OCI-LY7 (cell line): ENCODE data around the gene KLHL17. TPM values are rescaled to one million over a fixed set of nuclear protein-coding genes. Genes with fewer than 3 reads are reported as not detected.

Source experiments
- BruUV-seq: library from RNA; stranded (reverse); fragments of 400-500 nt; replicated peaks from 2 replicates; lab custom pipeline; 2021; lab: Mats Ljungman, UMichigan
- CTCF ChIA-PET: fragments of 300-600 bp; sonication (Branson Sonifier 250); formaldehyde crosslinking; loops from one replicate; lab custom pipeline; 2022; ENCODE audit warnings: antibody characterized with exemption; ENCODE audit not compliant: unreplicated experiment; lab: Charles Lee
- POLR2A ChIA-PET: fragments of 300-600 bp; sonication (Branson Sonifier 250); formaldehyde crosslinking; loops from one replicate; lab custom pipeline; 2022; ENCODE audit warnings: antibody characterized with exemption; lab: Charles Lee
- DNase-seq: peaks from one replicate; pipeline ENCODE4 v3.0.0-alpha.2; 2015; ENCODE audit warnings: low spot score
- H2AFZ ChIP-seq: fragments of 200-600 bp; sonication (generic), shearing (Covaris generic); 2 replicates; pipeline ENCODE4 v1.6.1; 2014; ENCODE audit warnings: mild to moderate bottlenecking, antibody characterized with exemption, low read length, moderate library complexity
- H3K27ac ChIP-seq: fragments of 200-600 bp; sonication (generic); 2 replicates; pipeline ENCODE4 v1.5.1; 2014; ENCODE audit warnings: mixed run types, low read depth, mild to moderate bottlenecking, moderate library complexity, low read length, inconsistent platforms; ENCODE audit not compliant: poor library complexity, severe bottlenecking
- H3K36me3 ChIP-seq: fragments of 200-600 bp; sonication (generic); 2 replicates; pipeline ENCODE4 v1.6.1; 2014; ENCODE audit warnings: mild to moderate bottlenecking, antibody characterized with exemption, low read length, moderate library complexity, mixed read lengths; ENCODE audit not compliant: insufficient read depth
- H3K4me1 ChIP-seq: fragments of 200-600 bp; sonication (generic); 2 replicates; pipeline ENCODE4 v1.5.1; 2014; ENCODE audit warnings: mild to moderate bottlenecking, low read length; ENCODE audit not compliant: insufficient read depth, poor library complexity, severe bottlenecking
- H3K4me2 ChIP-seq: fragments of 200-600 bp; sonication (generic); 2 replicates; pipeline ENCODE4 v1.6.1; 2014; ENCODE audit warnings: mild to moderate bottlenecking, low read length
- H3K4me3 ChIP-seq: fragments of 200-600 bp; sonication (generic); 2 replicates; pipeline ENCODE4 v1.5.1; 2014; ENCODE audit warnings: mild to moderate bottlenecking, low read depth, low read length; ENCODE audit not compliant: poor library complexity, severe bottlenecking
- H3K79me2 ChIP-seq: fragments of 200-600 bp; sonication (generic); 2 replicates; pipeline ENCODE4 v1.6.1; 2016; ENCODE audit warnings: low read depth, mild to moderate bottlenecking, low read length, moderate library complexity, mixed read lengths; ENCODE audit not compliant: insufficient read depth
- H3K9me2 ChIP-seq: fragments of 200-600 bp; sonication (generic); 2 replicates; pipeline ENCODE4 v1.6.1; 2016; ENCODE audit warnings: mild to moderate bottlenecking, low read length, mixed read lengths; ENCODE audit not compliant: insufficient read depth
- H3K9me3 ChIP-seq: fragments of 200-600 bp; sonication (generic); 2 replicates; pipeline ENCODE4 v1.6.1; 2014; ENCODE audit warnings: mild to moderate bottlenecking, mixed run types, low read length, mixed read lengths
- H4K20me1 ChIP-seq: fragments of 200-600 bp; sonication (generic); 2 replicates; pipeline ENCODE4 v1.6.1; 2014; ENCODE audit warnings: mild to moderate bottlenecking, antibody characterized with exemption, low read length, moderate library complexity, mixed read lengths; ENCODE audit not compliant: insufficient read depth
- EZH2phosphoT487 ChIP-seq: fragments of 200-600 bp; sonication (generic); IDR thresholded peaks from 2 replicates; pipeline ENCODE4 v1.6.1; 2018; ENCODE audit warnings: low read depth, borderline replicate concordance, mild to moderate bottlenecking, mixed run types, antibody characterized with exemption, low read length, moderate library complexity, mixed read lengths
- intact Hi-C: fragments of 100-400 bp; cut with micrococcal nuclease; formaldehyde crosslinking; loops from one replicate; pipeline ENCODE4 v1.10.0; 2022; ENCODE audit not compliant: unreplicated experiment
- total RNA-seq, 2 experiments: library from RNA; depleted of rRNA in 1 of 2; stranded (reverse); fragments of >200 nt in 1 of 2; shearing (Covaris generic) in 1 of 2; gene quantifications; 2 replicates each; pipeline ENCODE4 v1.2.3, GENCODE V29; 2014 to 2022
- TF ChIP-seq, protein P1 (sequence below): fragments of 200-600 bp; sonication (generic); conservative IDR thresholded peaks from 2 replicates; pipeline ENCODE4 v1.5.1; 2014; ENCODE audit warnings: mild to moderate bottlenecking, antibody characterized with exemption, low read length, moderate library complexity, mixed read lengths

KLHL17 gene
- total RNA-seq, 2 experiments from 2014 or later, result 21.7 to 23.3 TPM

DNA sequence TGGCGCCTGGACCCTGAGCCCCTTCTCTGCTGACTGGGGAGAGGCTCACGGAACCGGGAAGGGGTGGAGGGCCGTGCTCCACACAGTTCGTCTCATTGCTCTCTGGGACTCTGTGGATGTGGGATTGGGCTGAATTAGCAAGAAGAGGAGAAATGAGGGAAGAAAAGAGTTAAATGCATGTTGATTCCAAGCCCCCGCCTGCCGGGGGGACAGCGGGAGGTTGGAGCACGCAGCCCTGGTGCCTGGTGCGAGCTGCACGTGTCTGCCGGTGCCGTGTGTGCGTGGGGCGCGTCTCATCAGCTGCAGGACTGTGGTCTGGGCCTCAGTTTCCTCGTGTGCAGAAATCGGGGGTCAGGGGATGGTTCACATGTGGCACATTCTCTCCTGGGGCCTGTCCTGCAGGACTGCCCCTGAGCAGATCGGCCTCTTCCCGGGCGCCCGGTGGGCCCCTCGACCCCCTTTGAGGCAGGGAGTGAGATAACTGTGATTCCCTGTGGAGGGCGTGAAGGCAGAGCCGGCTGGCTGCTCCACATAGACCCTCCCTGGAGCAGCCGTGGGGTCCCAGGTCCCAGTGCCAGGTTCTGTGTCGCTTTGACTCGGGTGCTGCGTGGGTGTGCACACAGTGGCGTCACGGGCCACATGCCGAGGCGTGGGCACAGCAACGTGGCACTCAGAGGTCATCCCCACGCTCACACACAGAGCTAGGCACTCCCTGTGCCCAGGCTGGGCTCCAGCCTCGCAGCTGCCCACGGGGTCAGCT, 25.2 kb upstream of the KLHL17 start:
- ChIA-PET POLR2A (no interaction called here), CTCF (no interaction called here)
- intact Hi-C loops, result loop anchor here (5.0 kb wide), 1 partner anchor 33 kb away; no protein-coding TSS in a partner anchor
- Histone ChIP-seq H3K4me1 (no peaks in the 10 kb centered on the region), H2AFZ (no peak overlapping the region), H3K4me2 (no peak overlapping the region), H3K27ac (no peak overlapping the region), H4K20me1 (no peaks in the 10 kb centered on the region; the same call in 1 of the 2 replicates), H3K9me3 (no peaks in the 10 kb centered on the region), H3K9me2 (no peaks in the 10 kb centered on the region), H3K36me3 (no peaks in the 10 kb centered on the region), H3K79me2 (no peaks in the 10 kb centered on the region), H3K4me3 (no peak overlapping the region)
- TF ChIP-seq EZH2phosphoT487, result no peak
- TF ChIP-seq, protein P1, sequence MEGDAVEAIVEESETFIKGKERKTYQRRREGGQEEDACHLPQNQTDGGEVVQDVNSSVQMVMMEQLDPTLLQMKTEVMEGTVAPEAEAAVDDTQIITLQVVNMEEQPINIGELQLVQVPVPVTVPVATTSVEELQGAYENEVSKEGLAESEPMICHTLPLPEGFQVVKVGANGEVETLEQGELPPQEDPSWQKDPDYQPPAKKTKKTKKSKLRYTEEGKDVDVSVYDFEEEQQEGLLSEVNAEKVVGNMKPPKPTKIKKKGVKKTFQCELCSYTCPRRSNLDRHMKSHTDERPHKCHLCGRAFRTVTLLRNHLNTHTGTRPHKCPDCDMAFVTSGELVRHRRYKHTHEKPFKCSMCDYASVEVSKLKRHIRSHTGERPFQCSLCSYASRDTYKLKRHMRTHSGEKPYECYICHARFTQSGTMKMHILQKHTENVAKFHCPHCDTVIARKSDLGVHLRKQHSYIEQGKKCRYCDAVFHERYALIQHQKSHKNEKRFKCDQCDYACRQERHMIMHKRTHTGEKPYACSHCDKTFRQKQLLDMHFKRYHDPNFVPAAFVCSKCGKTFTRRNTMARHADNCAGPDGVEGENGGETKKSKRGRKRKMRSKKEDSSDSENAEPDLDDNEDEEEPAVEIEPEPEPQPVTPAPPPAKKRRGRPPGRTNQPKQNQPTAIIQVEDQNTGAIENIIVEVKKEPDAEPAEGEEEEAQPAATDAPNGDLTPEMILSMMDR, result no peak
- no TSS peak for BruUV-seq
- DNase-seq, result no peak

- POLR2A ChIA-PET, result no interaction called here
- no peak for DNase-seq
- Histone ChIP-seq H3K27ac (no peak overlapping the region), H3K9me3 (no peaks in the 10 kb centered on the region), H3K4me1 (peaks cover 5% of the 10 kb centered on the region), H3K36me3 (no peaks in the 10 kb centered on the region), H2AFZ (no peak overlapping the region), H3K4me3 (no peak overlapping the region), H4K20me1 (no peaks in the 10 kb centered on the region; the same call in 1 of the 2 replicates), H3K4me2 (no peak overlapping the region), H3K9me2 (no peaks in the 10 kb centered on the region), H3K79me2 (no peaks in the 10 kb centered on the region)
- CTCF ChIA-PET, result no interaction called here
- TF ChIP-seq EZH2phosphoT487, result no peak
- TF ChIP-seq, protein P1, result no peak
- intact Hi-C loops, result loop anchor here (5.0 kb wide), 1 partner anchor 33 kb away; no protein-coding TSS in a partner anchor
- no TSS peak for BruUV-seq
Measured at GRCh38 chr1:935751-936231, 24.6 kb upstream of the KLHL17 start.
